Left lobe of liver (tissue), 2 donors: Measurements from ENCODE around the gene NEDD9. TPM values are rescaled to one million over a fixed set of nuclear protein-coding genes. Genes with fewer than 3 reads are reported as not detected.

Source experiments
- ATAC-seq: fragments of 200-7000 bp; cut with Tn5 transposase; one replicate; pipeline ENCODE4 v1.9.1; 2020; ENCODE audit warnings: mild to moderate bottlenecking, moderate library complexity
- DNase-seq: peaks from one replicate; pipeline ENCODE4 v3.0.0-alpha.2; 2020; ENCODE audit warnings: low spot score
- total RNA-seq: library from RNA; stranded (reverse); gene quantifications from one replicate; pipeline ENCODE4 v1.2.1, GENCODE V29; 2021
- donor health status: DM: no; HTN: no; CAD: no; lungs with moderate emphysema.
- donor health status: DM: no; HTN: yes; CAD: no.

The NEDD9 gene
- total RNA-seq, 1 donor from 2014 or later, result 11.7 TPM

DNA sequence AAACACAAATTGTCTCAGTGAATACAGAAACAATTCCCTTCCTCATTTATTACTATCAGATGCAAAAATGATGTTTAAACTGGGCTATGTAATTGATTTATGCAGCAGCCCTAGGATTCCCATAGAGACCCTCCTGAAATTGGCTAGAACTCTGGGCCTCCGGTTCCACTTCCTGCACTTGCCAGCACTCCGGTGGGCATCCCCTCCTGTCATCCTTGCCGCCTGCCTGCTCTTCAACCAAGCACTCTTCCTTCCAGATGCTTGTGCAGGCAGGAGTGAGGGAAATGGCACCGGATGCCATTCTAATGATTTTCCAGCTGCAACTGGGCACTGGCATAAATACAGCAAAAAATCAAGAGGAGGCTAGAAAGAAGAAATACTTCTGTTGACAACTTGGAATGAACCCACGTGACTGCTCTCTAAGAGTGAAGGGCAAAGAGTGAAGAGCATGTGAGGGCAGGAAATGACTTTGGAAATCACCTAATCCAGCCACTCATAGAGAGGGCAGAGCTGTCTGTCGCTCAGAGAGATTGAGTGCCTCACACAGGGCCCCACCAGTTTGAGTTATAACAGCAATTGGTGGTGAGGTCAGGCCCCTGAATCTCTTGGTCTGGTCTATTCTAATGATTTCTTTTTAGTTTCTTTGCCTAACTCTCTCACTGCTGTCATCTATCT lies 3.7 kb upstream of the NEDD9 start:
- ATAC-seq, result no peak
- DNase-seq, result no peak

DNA sequence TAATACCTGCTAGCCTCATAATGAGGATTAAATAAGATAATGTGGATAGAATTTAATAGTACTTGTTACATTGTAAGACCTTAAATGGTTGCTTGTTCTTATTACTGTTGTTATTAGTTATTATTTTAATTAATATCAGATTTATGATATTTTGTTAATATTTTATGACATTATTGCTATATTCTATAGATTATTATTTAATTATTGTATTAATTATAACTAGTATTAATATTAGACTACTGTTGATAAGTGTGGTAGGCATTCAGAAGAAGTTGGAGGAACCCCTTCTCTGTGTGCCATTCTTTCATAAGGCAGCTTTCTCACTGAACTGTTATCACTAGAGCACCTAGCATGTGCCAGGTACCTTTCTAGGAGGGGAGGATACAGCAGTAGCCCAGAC lies 2.6 kb upstream of the NEDD9 start:
- ATAC-seq (no peak), DNase-seq (no peak)

DNA sequence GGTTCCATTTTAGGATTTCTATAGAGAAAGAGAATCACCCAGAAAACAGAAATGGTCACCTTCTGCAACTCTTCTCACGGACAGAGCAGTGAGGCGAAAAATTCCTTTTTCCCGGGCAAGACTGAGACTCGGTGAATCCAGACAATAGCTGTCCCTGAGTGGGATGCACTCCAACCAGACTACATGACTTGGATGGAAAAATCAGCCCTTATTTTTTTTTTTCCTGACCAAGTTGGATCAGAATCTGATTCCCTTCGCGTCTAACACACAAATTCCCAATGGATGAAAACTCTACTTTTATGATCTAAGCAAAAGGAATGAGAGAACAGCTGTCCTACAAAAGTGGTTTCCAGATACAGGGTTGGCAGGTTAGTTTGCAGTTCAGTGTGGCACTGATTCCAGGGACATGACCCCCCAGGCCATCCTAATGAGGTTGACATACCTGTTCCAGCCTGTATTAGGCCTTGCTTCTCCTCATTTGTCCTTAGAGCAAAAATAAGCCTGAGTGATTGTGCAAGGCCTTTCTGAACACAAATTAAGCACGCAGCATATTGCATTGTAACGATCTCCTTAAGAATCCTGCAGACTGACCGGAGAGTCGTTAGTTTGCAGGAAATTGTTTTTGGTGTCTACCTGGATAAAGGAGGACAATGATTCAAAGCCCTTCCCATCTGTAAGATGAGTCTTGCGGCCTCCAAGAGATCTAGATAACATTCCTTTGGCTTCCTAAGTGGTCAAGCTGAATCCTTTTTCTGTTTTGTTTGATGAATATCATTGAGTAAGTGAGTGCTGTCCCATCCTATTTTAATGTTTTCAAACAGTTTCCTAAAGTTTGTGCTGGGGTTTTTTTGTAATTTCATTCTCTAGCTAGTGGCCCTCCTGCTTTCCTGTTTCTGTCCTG lies 1.5 kb upstream of the NEDD9 start:
- DNase-seq (no peak), ATAC-seq (no peak)

DNA sequence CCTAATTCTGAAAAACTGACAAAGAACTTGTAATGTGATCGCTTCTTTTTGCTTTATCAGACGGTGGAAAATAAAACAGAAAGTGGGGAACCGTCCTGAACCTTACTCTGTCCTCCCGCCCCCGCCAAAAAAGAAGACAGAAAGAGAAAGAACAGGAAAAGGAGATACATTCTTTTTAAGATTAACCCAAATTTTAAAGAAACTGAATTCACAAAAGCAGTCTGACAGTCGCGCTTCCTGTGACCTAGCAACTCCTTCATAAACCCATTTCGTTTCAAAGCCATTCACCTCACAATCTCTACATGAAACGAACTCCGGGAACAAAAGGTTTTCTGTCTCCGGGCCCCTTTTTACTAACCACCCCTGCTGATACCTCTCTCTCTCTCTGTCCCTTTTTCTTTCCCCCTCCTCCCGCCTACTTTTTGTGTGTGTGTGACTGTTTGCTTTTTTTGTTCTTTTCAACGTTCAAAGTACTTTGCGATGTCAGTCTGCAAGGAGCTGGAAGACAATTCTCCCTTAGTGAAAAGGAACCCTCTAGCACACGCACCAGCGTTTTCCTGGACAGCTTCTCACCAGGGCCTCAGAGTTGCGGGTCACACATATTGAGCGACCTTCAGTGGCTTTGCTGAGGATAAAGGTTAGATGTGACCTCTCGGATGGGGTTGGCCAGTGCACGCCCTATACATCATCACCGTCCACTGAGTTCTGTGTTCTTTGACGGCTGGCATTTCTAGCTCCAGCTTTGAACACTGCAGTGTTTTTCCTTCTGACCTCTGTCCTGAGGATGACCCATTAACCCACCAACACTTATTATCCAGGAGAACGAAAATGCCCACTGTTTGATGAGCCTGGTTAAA lies 530 bp upstream of the NEDD9 start:
- peak; percentile 31 for ATAC-seq
- DNase-seq, result no peak

DNA sequence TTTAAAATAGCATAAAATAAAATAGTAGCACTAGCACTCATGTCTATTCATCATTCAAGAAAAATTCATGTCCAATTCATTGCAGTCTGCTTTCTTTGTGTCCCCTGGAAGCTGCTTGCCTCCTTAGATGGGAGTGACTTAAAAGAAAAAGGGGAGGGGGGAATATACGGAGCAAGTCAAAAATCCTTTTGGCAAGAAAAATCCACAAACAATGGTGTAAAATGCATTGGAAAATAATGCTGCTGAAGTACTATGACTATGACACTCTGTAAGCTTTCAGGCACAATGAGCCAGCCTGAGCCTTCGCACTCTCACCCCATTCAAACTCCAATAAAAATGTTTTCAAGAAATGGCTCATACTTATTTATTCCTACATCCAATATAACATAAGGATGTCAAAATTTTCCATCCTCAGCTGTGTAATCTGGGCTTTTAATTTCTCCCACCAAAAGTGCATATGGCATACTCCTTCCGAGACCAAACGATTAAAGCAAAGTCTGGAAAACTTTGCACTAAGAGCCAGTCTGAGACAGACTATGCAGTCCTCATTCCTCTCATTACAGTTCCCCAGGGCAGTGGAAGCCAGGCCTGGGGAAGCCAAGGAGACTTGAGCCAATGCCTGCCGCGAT lies 790 bp downstream of the NEDD9 start:
- ATAC-seq, result no peak
- DNase-seq, result no peak

DNA sequence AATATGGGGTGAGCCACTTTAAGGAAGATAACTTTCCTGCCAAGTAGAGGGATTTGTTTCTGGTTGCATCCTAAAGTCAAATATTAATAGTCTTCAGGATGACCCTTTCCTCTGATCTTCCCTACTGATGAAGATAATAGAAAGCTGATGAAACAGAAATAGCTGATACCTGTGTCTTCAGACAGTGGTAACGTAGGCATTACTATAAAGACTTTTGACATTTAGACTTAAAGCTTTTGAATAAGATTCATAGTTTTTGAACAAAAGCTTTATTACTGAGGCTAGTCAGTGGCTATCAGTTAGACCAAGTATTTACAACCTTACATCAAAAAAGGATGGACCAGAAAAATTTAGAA lies 1.4 kb downstream of the NEDD9 start:
- no peak for ATAC-seq
- no peak for DNase-seq

DNA sequence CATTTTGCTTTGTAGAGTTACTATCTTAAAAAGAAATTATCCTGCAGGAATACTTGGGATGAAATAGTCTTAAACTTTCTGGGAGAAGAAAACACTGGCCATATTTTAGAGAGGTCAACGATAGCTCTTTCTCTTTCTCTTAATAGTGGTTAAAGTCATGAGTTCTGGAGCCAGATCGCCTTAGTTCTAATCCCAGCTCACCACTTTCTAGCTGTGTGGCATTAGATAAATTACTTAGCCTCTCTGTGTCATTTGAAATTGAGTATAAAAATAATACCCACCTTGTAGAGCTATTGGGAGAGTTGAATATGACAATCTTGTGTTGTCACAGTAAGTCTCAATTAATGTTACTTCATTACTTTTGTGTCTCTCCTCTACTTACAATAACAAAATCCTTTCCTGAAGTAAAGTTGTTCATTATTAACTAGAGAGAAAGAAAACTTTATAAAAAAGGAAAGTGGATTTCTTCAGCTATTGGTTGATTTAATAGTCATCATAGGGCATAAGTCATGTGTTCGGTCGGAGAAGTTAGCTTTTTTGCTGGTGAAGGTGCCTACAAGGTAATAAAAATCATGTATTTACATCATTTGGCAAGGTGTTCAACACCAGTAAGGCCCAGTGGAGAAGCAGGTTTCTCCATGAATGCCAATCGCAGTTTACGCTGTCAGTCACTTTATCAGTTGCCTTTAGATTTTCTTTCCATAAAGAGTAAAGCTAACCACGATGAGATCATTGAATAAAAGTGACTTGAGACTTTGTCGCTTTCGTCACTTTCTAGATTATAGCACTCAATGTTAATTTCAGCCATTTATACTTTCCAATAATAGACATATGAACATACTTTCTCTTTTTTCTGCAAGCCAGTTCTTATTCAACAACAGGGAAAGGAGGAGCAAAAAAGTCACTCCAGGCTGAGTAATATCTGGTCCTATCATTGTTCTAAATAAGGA lies 2.0 kb downstream of the NEDD9 start:
- no peak for ATAC-seq
- DNase-seq, result no peak

DNA sequence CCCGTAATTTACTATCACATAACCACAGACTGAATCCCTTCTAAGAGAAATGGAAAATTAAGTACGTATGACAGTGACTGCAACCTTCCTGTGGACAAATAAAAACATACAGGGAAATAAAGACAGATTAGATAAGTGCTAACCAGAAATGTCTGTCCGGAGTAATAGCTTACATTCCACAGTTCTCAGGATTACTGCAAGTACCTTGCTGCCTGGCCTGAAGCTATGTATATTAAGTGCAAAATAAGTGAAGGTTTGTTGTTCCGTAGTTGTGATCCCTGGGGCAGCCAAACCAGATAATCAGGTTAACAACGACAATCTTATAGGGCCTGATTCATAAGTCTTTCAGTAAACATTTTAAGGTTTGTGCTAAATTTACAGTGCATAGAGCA lies 2.8 kb downstream of the NEDD9 start:
- DNase-seq (no peak), ATAC-seq (no peak)

DNA sequence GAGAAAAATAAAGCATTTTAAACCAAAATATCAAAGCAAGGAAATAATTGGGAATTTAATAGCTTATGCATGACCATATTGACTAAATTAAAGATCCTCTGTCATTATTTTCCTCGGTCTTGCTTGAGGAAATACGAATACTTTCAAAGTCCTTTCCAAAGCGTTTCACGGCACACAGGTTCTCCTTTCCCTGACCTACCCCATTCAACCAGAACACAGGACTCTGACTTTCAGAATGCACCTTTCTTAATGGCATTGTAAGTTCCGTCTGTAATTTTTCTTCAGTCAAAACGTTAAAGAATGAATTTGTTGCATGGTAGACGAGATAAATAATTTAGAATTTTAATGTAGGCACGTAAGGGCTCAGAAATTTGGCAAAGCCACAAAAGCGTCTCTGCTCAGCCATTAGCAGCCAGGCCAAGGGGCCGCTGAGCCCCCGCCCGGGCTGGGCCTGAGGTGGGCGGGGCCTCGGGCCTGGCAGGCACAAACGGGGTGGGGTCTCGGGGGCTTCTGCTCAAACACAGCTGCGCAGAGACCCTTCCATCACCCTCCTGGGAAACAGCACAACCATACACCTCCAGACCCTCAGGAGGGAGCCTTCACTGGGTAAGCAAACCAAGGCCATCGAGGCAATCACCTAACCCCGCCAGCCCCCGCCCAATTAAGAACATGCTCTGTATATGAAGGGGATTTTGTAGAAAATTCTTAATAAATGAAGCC lies 3.4 kb downstream of the NEDD9 start:
- ATAC-seq (no peak), DNase-seq (no peak)

DNA sequence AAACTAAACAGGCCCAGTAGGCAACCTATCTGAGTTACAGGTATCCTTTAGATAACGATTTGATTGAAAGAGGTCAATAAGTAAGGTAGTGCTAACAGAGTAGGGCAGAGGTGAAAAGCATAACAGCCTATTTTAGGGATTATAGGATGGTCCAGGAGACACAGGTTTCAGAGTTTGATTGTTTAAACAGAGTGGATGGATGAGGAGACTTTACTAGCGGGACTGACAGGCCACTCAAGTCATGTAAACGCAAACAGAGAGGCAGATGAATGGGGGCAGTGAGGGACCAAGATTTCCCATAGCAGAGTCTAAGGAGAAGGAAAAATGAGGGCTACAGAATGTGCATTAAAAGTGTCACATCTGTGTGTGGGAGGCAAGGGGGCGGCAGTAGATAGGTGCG lies 4.8 kb downstream of the NEDD9 start:
- ATAC-seq, result no peak
- DNase-seq, result no peak

DNA sequence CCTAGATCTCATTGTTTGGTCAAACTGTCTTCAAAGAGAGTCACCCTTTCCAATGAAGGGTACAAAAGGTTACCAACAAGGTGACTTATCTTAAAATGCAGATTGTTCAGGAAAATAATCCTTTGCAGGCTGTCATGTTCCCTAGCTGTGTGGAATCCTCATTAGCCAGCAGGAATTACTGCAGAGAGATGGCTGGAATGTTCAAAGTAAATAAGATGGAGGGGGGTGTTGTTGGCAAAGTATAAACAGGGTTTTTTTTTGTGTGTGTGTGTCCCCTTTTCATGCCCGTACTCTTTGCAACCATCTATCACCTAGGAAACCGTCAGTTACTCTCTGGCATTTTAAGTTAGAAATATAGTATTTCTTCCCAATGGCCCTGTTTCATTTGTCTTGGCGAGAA lies 6.5 kb downstream of the NEDD9 start:
- ATAC-seq (no peak), DNase-seq (no peak)

DNA sequence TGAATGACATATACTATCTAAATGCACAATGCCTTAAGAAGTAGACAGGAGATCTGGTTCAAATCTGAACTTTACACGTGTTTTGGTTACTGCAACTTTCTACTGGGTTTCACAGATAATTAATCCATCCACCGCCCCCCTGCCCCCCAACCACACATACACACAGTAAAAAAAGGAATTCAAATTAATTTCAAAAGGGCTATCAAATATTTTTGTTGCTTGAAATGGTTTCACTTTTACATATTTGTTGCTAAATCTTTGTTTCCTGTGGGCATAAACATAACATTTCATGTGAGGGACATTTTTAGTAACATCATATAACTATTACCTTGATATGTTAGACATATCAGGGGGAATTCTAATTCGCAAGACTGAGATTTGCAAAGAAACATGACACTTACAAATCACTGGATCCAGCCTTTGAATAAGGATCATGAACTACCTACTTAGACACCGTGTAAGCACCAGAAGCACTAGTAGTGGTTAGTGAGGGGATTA lies 7.5 kb downstream of the NEDD9 start:
- DNase-seq, result no peak
- no peak for ATAC-seq

DNA sequence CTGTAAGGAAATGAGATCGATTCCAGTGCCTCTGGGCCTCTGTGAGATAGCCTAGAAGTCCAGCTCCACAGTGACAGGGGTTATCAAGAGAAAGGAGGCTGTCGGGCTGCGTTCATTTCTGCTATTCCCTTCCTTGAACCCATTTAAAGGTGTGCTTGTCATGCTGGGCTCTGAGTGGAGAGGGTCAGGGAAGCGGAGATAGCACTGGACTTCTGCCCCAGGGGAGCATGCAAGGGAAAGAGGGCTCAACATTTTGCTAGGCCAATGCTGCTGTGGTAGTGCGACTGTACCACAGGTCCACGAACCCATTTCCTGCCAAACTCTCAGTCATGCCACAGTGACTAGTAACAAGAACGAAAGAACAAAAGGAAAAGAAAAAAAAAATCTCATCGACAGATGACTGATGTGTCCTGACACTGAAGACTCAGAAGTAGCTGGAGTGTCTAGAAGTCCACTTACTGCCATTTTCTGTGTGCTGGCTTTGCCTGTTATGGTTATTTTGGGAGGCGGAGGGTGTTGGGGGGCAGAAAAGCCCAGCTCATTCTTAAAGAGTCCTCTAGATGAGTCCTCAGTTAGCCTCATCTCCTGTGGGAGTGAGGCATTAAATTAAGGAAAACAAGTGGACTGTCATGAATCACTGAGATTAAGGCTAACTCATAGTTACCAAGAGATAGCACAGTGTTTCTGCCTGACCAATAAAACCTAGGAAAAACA lies 8.1 kb downstream of the NEDD9 start:
- DNase-seq (no peak), ATAC-seq (no peak)

DNA sequence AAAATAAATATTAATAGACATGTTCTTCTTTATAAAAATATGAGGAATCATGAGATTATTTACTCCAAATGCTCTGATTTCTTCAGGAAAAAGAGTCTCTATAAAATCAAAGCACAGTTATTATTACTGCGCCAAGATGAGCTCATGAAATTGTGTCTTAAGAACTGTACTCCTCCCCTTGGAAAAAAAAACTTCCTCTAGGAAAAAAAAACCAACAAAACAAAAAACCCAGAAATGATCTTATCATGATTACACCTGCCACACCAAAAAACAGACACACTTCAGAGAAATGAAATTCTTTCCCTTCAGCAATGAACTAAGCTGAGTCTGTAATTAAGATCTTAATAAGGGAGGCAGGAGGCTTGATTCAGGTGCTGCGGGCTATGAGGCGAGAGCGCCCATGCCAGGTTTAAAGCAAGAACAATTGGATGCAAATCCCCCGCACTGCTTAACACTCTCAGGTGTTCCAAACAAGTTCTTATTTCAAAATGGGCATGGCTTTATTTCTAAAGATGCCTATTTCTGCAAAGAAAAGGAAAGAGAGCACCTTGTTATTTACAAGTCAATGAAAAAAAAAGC lies 9.1 kb downstream of the NEDD9 start:
- no peak for ATAC-seq

DNA sequence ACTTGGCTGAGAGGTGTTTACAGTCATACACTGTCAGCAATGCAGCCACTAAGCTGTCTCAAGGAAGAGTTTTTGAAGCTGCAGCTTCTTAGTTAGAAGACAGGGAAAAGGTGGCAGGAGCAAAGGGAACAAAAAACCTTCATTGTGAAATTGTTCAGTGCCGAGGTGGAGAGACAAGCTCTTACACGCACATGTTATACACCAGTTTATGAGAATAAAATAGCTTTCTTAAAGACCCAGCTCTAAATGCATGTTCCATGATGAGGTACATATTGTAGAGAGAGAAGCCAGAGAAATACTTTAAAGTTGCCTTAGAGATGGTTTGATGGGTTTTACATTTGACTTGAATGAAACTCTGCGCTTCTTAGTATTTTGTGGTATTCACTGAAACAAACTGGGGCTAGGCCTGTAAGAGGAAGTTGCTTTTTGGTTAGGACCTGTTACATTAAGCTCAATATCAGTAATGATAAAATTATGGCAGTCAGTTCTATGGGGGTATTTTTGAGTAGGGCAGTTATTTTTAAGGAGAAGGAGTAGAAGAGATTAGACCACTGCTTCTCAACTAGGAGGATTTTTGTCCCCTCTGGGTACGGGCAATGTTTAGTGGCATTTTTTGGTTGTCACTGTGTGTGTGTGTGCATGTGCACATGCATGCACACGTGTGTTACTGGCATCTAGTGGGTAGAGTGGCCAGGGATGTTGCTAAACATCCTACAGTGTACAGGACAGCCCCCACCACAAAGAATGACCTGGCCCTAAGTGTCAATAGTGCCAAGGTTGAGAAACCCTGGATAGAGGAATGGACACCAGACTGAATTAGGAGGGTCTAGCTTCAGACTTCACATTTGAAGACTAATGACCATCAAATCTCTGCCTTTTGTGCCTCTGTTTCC lies 9.8 kb downstream of the NEDD9 start:
- no peak for ATAC-seq
- DNase-seq, result no peak

More for the DNA sequence above, 9.1 kb downstream of the NEDD9 start:
- DNase-seq, result no peak

DNA sequence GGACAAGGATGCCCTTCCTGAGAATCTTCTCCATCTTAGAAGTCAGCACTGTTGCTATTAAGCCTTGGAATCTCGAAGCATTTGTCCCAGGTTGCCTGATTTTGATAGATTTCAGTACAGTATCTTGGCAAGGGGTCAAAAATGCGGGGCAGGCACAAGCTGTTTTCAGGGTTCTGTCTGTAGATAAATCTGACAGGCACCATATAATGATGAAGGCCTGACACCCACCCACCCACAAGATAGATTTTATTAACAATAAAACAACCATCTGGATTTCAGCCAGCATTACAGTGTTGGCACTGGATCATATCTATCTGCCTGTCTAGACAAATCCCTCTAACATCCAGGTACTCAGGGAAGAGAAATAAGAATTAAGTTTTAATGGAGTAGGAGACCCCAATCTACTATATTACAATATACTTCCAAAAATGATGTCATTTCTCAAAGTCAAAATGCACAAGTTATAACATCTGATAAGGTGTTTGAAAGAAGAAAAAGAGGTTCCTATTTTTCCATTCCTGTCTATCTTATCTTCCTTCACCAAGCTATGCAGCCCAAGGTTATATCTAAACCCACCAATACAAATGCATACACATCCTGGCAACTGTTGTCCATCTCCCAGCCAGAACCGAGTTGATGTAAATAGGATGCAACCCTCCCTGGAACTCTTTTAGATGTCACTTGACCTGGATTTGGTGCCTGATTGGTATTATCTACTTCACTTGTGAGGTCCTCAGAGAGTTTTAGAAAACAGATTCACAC lies 10.7 kb downstream of the NEDD9 start:
- ATAC-seq, result no peak

More for the DNA sequence above, 10.7 kb downstream of the NEDD9 start:
- no peak for DNase-seq
